SK-N-MC (cell line): Measurements from ENCODE around the gene DMRTB1.

Source experiments
- EZH2 ChIP-seq: fragments of 200-600 bp; sonication (generic); IDR thresholded peaks from one replicate; pipeline ENCODE4 v1.6.1; 2017; ENCODE audit warnings: antibody characterized with exemption
- FOXP2 ChIP-seq: optimal IDR thresholded peaks from 2 replicates; pipeline ENCODE3; 2011; ENCODE audit warnings: mild to moderate bottlenecking, moderate library complexity; ENCODE audit not compliant: insufficient read depth; ENCODE audit errors: extremely low read length, control extremely low read depth
- POLR2AphosphoS5 ChIP-seq: IDR thresholded peaks from 2 replicates; pipeline ENCODE4 v1.6.1; 2012; ENCODE audit warnings: mild to moderate bottlenecking, low read depth, low read length, borderline replicate concordance

GRCh38 chr1:53475664-53476063 is 16.5 kb downstream of the DMRTB1 start:
- TF ChIP-seq EZH2 (no peak), POLR2AphosphoS5 (no peak), FOXP2 (no peak)
